Calu3 (cell line): Measurements from ENCODE around the gene PPIF. TPM values are rescaled to one million over a fixed set of nuclear protein-coding genes. Genes with fewer than 3 reads are reported as not detected.

Experiments used
- BruUV-seq: library from RNA; stranded (reverse); fragments of 400-500 nt; replicated peaks from 2 replicates; lab custom pipeline; 2021; lab: Mats Ljungman, UMichigan
- CTCF ChIA-PET: fragments of 300-600 bp; sonication (Branson Sonifier 250); formaldehyde crosslinking; loops from one replicate; lab custom pipeline; 2022; ENCODE audit warnings: antibody characterized with exemption; lab: Charles Lee
- DNase-seq: peaks from one replicate; pipeline ENCODE4 v3.0.0; 2022
- H3K27ac Mint-ChIP-seq: one replicate; pipeline ENCODE4 v1.8.0; 2022; ENCODE audit warnings: mixed read lengths; ENCODE audit not compliant: unreplicated experiment
- H3K27me3 Mint-ChIP-seq: one replicate; pipeline ENCODE4 v1.8.0; 2022; ENCODE audit warnings: mixed read lengths; ENCODE audit not compliant: unreplicated experiment
- H3K36me3 Mint-ChIP-seq: one replicate; pipeline ENCODE4 v1.8.0; 2022; ENCODE audit warnings: mild to moderate bottlenecking, moderate library complexity, mixed read lengths; ENCODE audit not compliant: insufficient read depth, unreplicated experiment
- H3K4me1 Mint-ChIP-seq: one replicate; pipeline ENCODE4 v1.8.0; 2022; ENCODE audit warnings: mild to moderate bottlenecking, low read depth, mixed read lengths; ENCODE audit not compliant: unreplicated experiment
- H3K4me3 Mint-ChIP-seq: one replicate; pipeline ENCODE4 v1.8.0; 2022; ENCODE audit warnings: mild to moderate bottlenecking, low read depth, moderate library complexity, mixed read lengths; ENCODE audit not compliant: unreplicated experiment
- H3K9me3 Mint-ChIP-seq: one replicate; pipeline ENCODE4 v1.8.0; 2022; ENCODE audit warnings: low read depth, mixed read lengths; ENCODE audit not compliant: unreplicated experiment
- CTCF ChIP-seq: fragments of 200-600 bp; IDR thresholded peaks from one replicate; pipeline ENCODE4 v1.8.0; 2022; ENCODE audit warnings: antibody characterized with exemption; ENCODE audit not compliant: unreplicated experiment
- intact Hi-C: fragments of 100-400 bp; cut with micrococcal nuclease; formaldehyde crosslinking; loops from one replicate; pipeline ENCODE4 v1.10.0; 2022; ENCODE audit not compliant: unreplicated experiment
- total RNA-seq: library from RNA; stranded (reverse); gene quantifications from 2 replicates; pipeline ENCODE4 v1.2.3, GENCODE V29; 2022

The PPIF gene
- total RNA-seq, 1 experiment from 2014 or later: 77.2 TPM

DNA sequence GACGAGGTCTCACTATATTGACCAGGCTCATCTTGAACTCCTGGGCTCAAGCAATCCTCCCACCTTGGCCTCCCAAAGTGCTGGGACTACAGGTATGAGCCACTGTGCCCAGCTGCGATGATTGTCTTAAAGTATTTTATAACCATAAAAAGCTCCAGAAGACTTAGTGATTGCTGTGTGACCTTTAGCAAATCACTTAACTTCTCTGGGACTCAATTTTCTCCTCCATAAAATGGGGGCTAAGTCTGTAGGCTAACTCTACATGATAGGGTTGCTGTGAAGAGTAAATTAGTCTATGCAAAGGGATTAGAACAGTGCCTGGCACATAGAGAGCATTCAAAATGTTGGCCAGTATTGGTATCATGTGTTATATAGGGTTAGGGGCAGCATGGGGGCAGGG, 42.8 kb downstream of the PPIF start:
- CTCF ChIA-PET: interaction anchor here (0.9 to 1.2 kb wide), 2 partner anchors 11 to 55 kb away, joined by 3 to 6 read pairs; partner anchors contain the start of gene ZCCHC24
- TF ChIP-seq CTCF: no peak
- H3K27me3 Mint-ChIP-seq: peaks cover 35% of the 10 kb centered on the region
- H3K27ac Mint-ChIP-seq: no peak overlapping the region
- H3K9me3 Mint-ChIP-seq: no peaks in the 10 kb centered on the region
- DNase-seq: no peak
- intact Hi-C loops: no loop called here
- no peak overlapping the region for H3K4me3 Mint-ChIP-seq
- H3K36me3 Mint-ChIP-seq: peaks cover 5% of the 10 kb centered on the region
- BruUV-seq: no TSS peak
- no peaks in the 10 kb centered on the region for H3K4me1 Mint-ChIP-seq

- Mint-ChIP-seq H3K27me3 (peaks cover 35% of the 10 kb centered on the region), H3K9me3 (no peaks in the 10 kb centered on the region), H3K36me3 (peaks cover 5% of the 10 kb centered on the region), H3K4me1 (no peaks in the 10 kb centered on the region), H3K27ac (no peak overlapping the region), H3K4me3 (no peak overlapping the region)
- TF ChIP-seq CTCF: no peak
- CTCF ChIA-PET: interaction anchor here (1.2 kb wide), 1 partner anchor 55 kb away, joined by 6 read pairs; the partner anchor contains the start of gene ZCCHC24
- no TSS peak for BruUV-seq
- intact Hi-C loops: no loop called here
- no peak for DNase-seq
Measured at GRCh38 chr10:79390551-79391229, 43.4 kb downstream of the PPIF start.

- Mint-ChIP-seq H3K9me3 (no peaks in the 10 kb centered on the region), H3K4me3 (no peak overlapping the region), H3K27me3 (peaks cover 43% of the 10 kb centered on the region), H3K27ac (no peak overlapping the region), H3K4me1 (no peaks in the 10 kb centered on the region), H3K36me3 (peaks cover 5% of the 10 kb centered on the region)
- BruUV-seq: no TSS peak
- CTCF ChIA-PET: interaction anchor here (0.8 to 1.2 kb wide), 2 partner anchors 54 to 203 kb away, joined by 3 to 6 read pairs; partner anchors contain the start of gene ZCCHC24
- intact Hi-C loops: no loop called here
- TF ChIP-seq CTCF: no peak
- DNase-seq: no peak
Measured at GRCh38 chr10:79391231-79392019, 44.2 kb downstream of the PPIF start.

- no peak for DNase-seq
- intact Hi-C loops: no loop called here
- Mint-ChIP-seq H3K27ac (no peak overlapping the region), H3K4me3 (no peak overlapping the region), H3K9me3 (no peaks in the 10 kb centered on the region), H3K36me3 (peaks cover 5% of the 10 kb centered on the region), H3K4me1 (no peaks in the 10 kb centered on the region), H3K27me3 (peaks cover 43% of the 10 kb centered on the region)
- BruUV-seq: no TSS peak
- TF ChIP-seq CTCF: no peak
- CTCF ChIA-PET: interaction anchor here (0.8 kb wide), 1 partner anchor 202 kb away, joined by 3 read pairs; no protein-coding TSS in a partner anchor
Measured at GRCh38 chr10:79392020-79392398, 44.7 kb downstream of the PPIF start.
